LHCN-M2 (cell line): ENCODE results near the gene ARPP21. TPM values are rescaled to one million over a fixed set of nuclear protein-coding genes. Genes with fewer than 3 reads are reported as not detected.

ENCODE experiments used
- DNase-seq: peaks from one replicate; pipeline ENCODE4 v3.0.0-alpha.2; 2012; ENCODE audit warnings: low read depth
- total RNA-seq: library from RNA; depleted of rRNA; stranded (reverse); fragments of >200 nt; gene quantifications from 2 replicates; pipeline ENCODE4 v1.2.3, GENCODE V29; 2014

ARPP21 gene
- total RNA-seq, 1 experiment from 2014 or later = 7.1 TPM

- DNase-seq = no peak
These were observed 36.3 kb downstream of the ARPP21 start for GRCh38 chr3:35675621-35676020.

GRCh38 chr3:35677797-35678196 is 38.5 kb downstream of the ARPP21 start:
- no peak for DNase-seq

- DNase-seq = peak; percentile 63
These were observed 39.4 kb downstream of the ARPP21 start for GRCh38 chr3:35678643-35679161.

- DNase-seq = peak; percentile 53
These were observed 40.2 kb downstream of the ARPP21 start for GRCh38 chr3:35679409-35680080.

GRCh38 chr3:35680866-35681650 is 41.7 kb downstream of the ARPP21 start:
- no peak for DNase-seq

GRCh38 chr3:35685153-35685552 is 45.8 kb downstream of the ARPP21 start:
- no peak for DNase-seq

GRCh38 chr3:35688826-35689225 is 49.5 kb downstream of the ARPP21 start:
- DNase-seq = no peak

- no peak for DNase-seq
These were observed 50.9 kb downstream of the ARPP21 start for GRCh38 chr3:35690271-35690670.

- DNase-seq = no peak
These were observed 66.6 kb downstream of the ARPP21 start for GRCh38 chr3:35705904-35706303.

GRCh38 chr3:35707904-35708303 is 68.6 kb downstream of the ARPP21 start:
- peak; percentile 78 for DNase-seq

- no peak for DNase-seq
These were observed 69.3 kb downstream of the ARPP21 start for GRCh38 chr3:35708394-35709271.

- DNase-seq = no peak
These were observed 70.4 kb downstream of the ARPP21 start for GRCh38 chr3:35709691-35710090.

GRCh38 chr3:35710554-35710953 is 71.2 kb downstream of the ARPP21 start:
- no peak for DNase-seq

- no peak for DNase-seq
These were observed 79.6 kb downstream of the ARPP21 start for GRCh38 chr3:35718921-35719320.

- no peak for DNase-seq
These were observed 82.3 kb downstream of the ARPP21 start for GRCh38 chr3:35721628-35722027.

GRCh38 chr3:35722902-35723301 is 83.6 kb downstream of the ARPP21 start:
- DNase-seq = no peak

GRCh38 chr3:35723480-35724097 is 84.3 kb downstream of the ARPP21 start:
- DNase-seq = no peak

- DNase-seq = peak; percentile 86
These were observed 84.8 kb downstream of the ARPP21 start for GRCh38 chr3:35724106-35724505.

GRCh38 chr3:35727179-35727578 is 87.9 kb downstream of the ARPP21 start:
- no peak for DNase-seq

GRCh38 chr3:35733341-35733740 is 94.0 kb downstream of the ARPP21 start:
- no peak for DNase-seq

GRCh38 chr3:35733864-35734263 is 94.5 kb downstream of the ARPP21 start:
- DNase-seq = no peak
